ENCODE measurements around the gene LILRA6.

The LILRA6 gene

GRCh38 chr19:54188215-54188871 is 54.2 kb downstream of the LILRA6 start:
- no peak for DNase-seq (ENCODE audit: low read depth)

DNA sequence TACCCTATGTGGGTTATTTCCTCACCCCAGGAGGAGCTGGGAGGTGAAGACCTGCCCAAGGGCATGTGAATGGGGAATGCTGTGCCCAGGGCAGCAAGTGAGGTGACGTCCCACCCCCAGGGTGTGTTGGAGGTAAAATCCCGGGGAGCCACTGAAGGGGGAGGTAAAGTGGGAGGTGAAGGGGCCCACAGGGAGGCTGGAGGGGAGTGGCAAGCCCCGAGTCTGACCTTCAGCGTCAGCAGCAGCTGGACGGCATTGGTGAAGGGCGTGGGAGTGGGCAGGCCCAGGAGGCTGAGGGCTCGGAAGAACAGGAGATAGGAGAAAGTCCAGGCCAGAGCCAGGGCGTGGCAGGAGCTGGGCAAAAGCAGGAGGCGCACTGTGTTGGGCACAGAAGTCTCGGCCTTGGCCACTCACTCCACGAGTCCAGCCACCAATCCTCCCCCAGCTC is 55.6 kb downstream of the LILRA6 start:
- DNase-seq (ENCODE audit: low read depth) = no peak
